ENCODE measurements around the gene CD320. TPM values are rescaled to one million over a fixed set of nuclear protein-coding genes. Genes with fewer than 3 reads are reported as not detected.

Gene CD320
- total and polyA plus RNA-seq, 4 experiments from 2014 or later: 29.6 to 53.5 (median 40.0) TPM

DNA sequence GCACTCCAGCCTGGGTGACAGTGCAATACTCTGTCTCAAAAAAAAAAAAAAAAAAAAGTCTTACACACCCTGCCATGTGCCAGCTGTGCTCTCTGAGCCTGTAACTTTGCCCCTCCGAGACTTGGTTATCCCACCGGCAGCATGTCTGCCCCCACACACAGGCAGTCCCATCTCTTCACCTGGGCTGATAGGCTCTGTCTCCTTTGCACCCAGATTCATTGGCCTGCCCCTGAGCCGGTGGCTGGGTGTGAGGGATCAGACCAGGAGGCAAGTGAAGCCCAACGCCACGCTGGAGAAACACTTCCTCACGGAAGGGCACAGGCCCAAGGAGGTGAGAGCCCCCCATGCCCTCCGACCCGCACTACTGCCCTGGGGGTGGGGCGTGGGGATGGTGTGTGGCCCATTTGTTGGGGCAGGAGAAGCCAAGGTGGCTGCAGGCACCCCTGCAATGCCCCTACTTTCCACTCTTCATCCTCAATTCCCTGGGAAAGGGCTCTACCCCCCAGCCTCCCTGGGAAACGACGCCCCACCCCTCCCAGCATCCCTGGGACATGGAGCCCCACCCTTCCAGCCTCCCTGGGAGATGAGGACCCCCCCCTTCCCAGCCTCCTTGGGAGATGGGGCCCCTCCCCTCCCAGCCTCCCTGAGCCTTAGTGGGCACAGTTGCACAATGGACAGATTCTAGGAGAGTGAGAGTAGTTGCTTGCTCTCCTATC, 53.7 kb downstream of the CD320 start:
- H3K4me1 ChIP-seq (ENCODE audit: insufficient read depth, low read length): peaks cover 7% of the 10 kb centered on the region
- Mint-ChIP-seq H3K27ac (no peak overlapping the region), H3K27me3 (no peaks in the 10 kb centered on the region), H3K9me3 (no peaks in the 10 kb centered on the region), H3K36me3 (peaks cover 15 to 22% of the 10 kb centered on the region in 2 donors), H3K4me1 (peaks cover 2 to 7% (median 4%) of the 10 kb centered on the region in 4 donors), H3K4me3 (no peak overlapping the region)
- intact Hi-C loops (cut with micrococcal nuclease): loop anchor here (5.0 kb wide), 1 partner anchor 252 kb away; no protein-coding TSS in a partner anchor
- no peaks in the 10 kb centered on the region for H3K36me3 ChIP-seq (ENCODE audit: insufficient read depth, low read length)
- DNase-seq: no peak
- no peak overlapping the region for H3K4me3 ChIP-seq (ENCODE audit: low read length in 2 of 2)
- POLR2A ChIA-PET (ENCODE audit: partially characterized antibody): no interaction called here
- H3K27me3 ChIP-seq (ENCODE audit: insufficient read depth, low read length): no peaks in the 10 kb centered on the region
- no peak overlapping the region for H3K27ac ChIP-seq (ENCODE audit: low read depth, low read length)
- CTCF ChIA-PET (ENCODE audit: partially characterized antibody): interaction anchor here (0.7 to 4.4 kb wide), 4 partner anchors 96 to 310 kb away, joined by 3 to 28 read pairs (median 14); partner anchors contain the start of gene TIMM44
- H3K9me3 ChIP-seq (ENCODE audit: control insufficient read depth in 1 of 2, low read length in 2 of 2): no peaks in the 10 kb centered on the region

- H3K27me3 Mint-ChIP-seq: no peaks in the 10 kb centered on the region
- no peaks in the 10 kb centered on the region for H3K36me3 ChIP-seq (ENCODE audit: insufficient read depth, low read length)
- H3K27me3 ChIP-seq (ENCODE audit: insufficient read depth, low read length): no peaks in the 10 kb centered on the region
- ChIA-PET POLR2A (ENCODE audit: partially characterized antibody) (interaction anchor here (1.1 kb wide), 1 partner anchor 309 kb away, joined by 4 read pairs; no protein-coding TSS in a partner anchor), CTCF (ENCODE audit: partially characterized antibody) (interaction anchor here (0.7 to 4.4 kb wide), 7 partner anchors 95 to 310 kb away, joined by 3 to 28 read pairs (median 3); partner anchors contain the start of gene TIMM44)
- no peak overlapping the region for H3K4me3 Mint-ChIP-seq
- no peaks in the 10 kb centered on the region for H3K9me3 Mint-ChIP-seq
- DNase-seq: no peak
- intact Hi-C loops (cut with micrococcal nuclease): loop anchor here (1.0 to 5.0 kb wide), 4 partner anchors 45 to 309 kb away; partner anchors contain the start of gene CERS4
- peaks cover 7% of the 10 kb centered on the region for H3K4me1 ChIP-seq (ENCODE audit: insufficient read depth, low read length)
- H3K4me3 ChIP-seq (ENCODE audit: low read length in 2 of 2): no peak overlapping the region
- peaks cover 15 to 16% of the 10 kb centered on the region in 2 donors for H3K36me3 Mint-ChIP-seq
- peaks cover 2 to 7% (median 4%) of the 10 kb centered on the region in 4 donors for H3K4me1 Mint-ChIP-seq
- no peak overlapping the region for H3K27ac ChIP-seq (ENCODE audit: low read depth, low read length)
- H3K9me3 ChIP-seq (ENCODE audit: control insufficient read depth in 1 of 2, low read length in 2 of 2): no peaks in the 10 kb centered on the region
- H3K27ac Mint-ChIP-seq: no peak overlapping the region
Measured at GRCh38 chr19:8253678-8254077, 54.5 kb downstream of the CD320 start.

GRCh38 chr19:8252922-8253589, 55.1 kb downstream of the CD320 start:
- Histone ChIP-seq H3K27ac (ENCODE audit: low read depth, low read length) (no peak overlapping the region), H3K4me1 (ENCODE audit: insufficient read depth, low read length) (peaks cover 7% of the 10 kb centered on the region), H3K9me3 (ENCODE audit: control insufficient read depth in 1 of 2, low read length in 2 of 2) (no peaks in the 10 kb centered on the region), H3K4me3 (ENCODE audit: low read length in 2 of 2) (no peak overlapping the region), H3K27me3 (ENCODE audit: insufficient read depth, low read length) (no peaks in the 10 kb centered on the region), H3K36me3 (ENCODE audit: insufficient read depth, low read length) (no peaks in the 10 kb centered on the region)
- ChIA-PET CTCF (ENCODE audit: partially characterized antibody) (interaction anchor here (0.7 to 4.4 kb wide), 7 partner anchors 74 to 309 kb away, joined by 3 to 28 read pairs (median 3); partner anchors contain the start of gene TIMM44), POLR2A (ENCODE audit: partially characterized antibody) (interaction anchor here (1.1 kb wide), 1 partner anchor 309 kb away, joined by 4 read pairs; no protein-coding TSS in a partner anchor)
- Mint-ChIP-seq H3K4me1 (peaks cover 5 to 7% (median 6%) of the 10 kb centered on the region in 4 donors), H3K27me3 (no peaks in the 10 kb centered on the region), H3K36me3 (peaks cover 17 to 18% of the 10 kb centered on the region in 2 donors), H3K4me3 (no peak overlapping the region), H3K27ac (peak overlapping the region in 1 of 7 donors; percentile 77), H3K9me3 (no peaks in the 10 kb centered on the region)
- peak; percentile 75 to 82 (median 78) for DNase-seq
- intact Hi-C loops (cut with micrococcal nuclease): loop anchor here (1.0 to 5.0 kb wide), 4 partner anchors 44 to 309 kb away; partner anchors contain the start of gene CERS4

Other genes with a start within 250 kb of the CD320 start
- gene FBN3, start 158.8 kb downstream of the CD320 start, total RNA-seq: not detected
- gene FBN3, start 158.8 kb downstream of the CD320 start, polyA plus RNA-seq: not detected
- 10 to 100 TPM; 29.2 to 30.6 TPM for gene CERS4, start 99.0 kb downstream of the CD320 start, total RNA-seq
- 10 to 100 TPM; 11.3 to 15.4 TPM for gene CERS4, start 99.0 kb downstream of the CD320 start, polyA plus RNA-seq
- gene NDUFA7, start 13.0 kb upstream of the CD320 start, total RNA-seq: 10 to 100 TPM; 30.4 to 31.0 TPM
- 100 to 1,000 TPM; 109 to 115 TPM for gene NDUFA7, start 13.0 kb upstream of the CD320 start, polyA plus RNA-seq
- gene RPS28, start 13.1 kb upstream of the CD320 start, total RNA-seq: 1,000 to 10,000 TPM; 2,963 to 3,045 TPM
- 1,000 to 10,000 TPM; 1,408 to 2,916 TPM for gene RPS28, start 13.1 kb upstream of the CD320 start, polyA plus RNA-seq
- gene KANK3, start 34.9 kb upstream of the CD320 start, total RNA-seq: 1 to 10 TPM; 5.0 to 6.3 TPM
- 1 to 10 TPM; 1.1 to 1.9 TPM for gene KANK3, start 34.9 kb upstream of the CD320 start, polyA plus RNA-seq
- gene ANGPTL4, start 55.8 kb upstream of the CD320 start, total RNA-seq: not detected
- gene ANGPTL4, start 55.8 kb upstream of the CD320 start, polyA plus RNA-seq: not detected
- 100 to 1,000 TPM; 107 to 109 TPM for gene RAB11B, start 82.0 kb upstream of the CD320 start, total RNA-seq
- 10 to 100 TPM; 40.2 to 87.0 TPM for gene RAB11B, start 82.0 kb upstream of the CD320 start, polyA plus RNA-seq
- 10 to 100 TPM; 25.5 to 30.3 TPM for gene MARCHF2, start 104.9 kb upstream of the CD320 start, total RNA-seq
- gene MARCHF2, start 104.9 kb upstream of the CD320 start, polyA plus RNA-seq: 10 to 100 TPM; 46.0 to 60.9 TPM
- gene HNRNPM, start 136.6 kb upstream of the CD320 start, total RNA-seq: 100 to 1,000 TPM; 197 to 199 TPM
- gene HNRNPM, start 136.6 kb upstream of the CD320 start, polyA plus RNA-seq: 100 to 1,000 TPM; 206 to 245 TPM
- gene PRAM1, start 194.3 kb upstream of the CD320 start, total RNA-seq: 1 to 10 TPM; 2.3 to 2.6 TPM
- not detected for gene PRAM1, start 194.3 kb upstream of the CD320 start, polyA plus RNA-seq
- 10 to 100 TPM; 45.1 to 50.4 TPM for gene ZNF414, start 205.8 kb upstream of the CD320 start, total RNA-seq
- gene ZNF414, start 205.8 kb upstream of the CD320 start, polyA plus RNA-seq: 10 to 100 TPM in 1 of 2 donors, 1 to 10 TPM in 1; 9.5 to 25.8 TPM

Data from CD4-positive, alpha-beta memory T cell (primary cell).